Activated T-cell treated with anti-CD3 and anti-CD28 coated beads for 1 hour (primary cell): ENCODE measurements around the gene ATXN1.
"Not testable (repeated sequence)": the region's sequence is repeated elsewhere in the genome, so short reads cannot be mapped to it uniquely, and the experiment has no call there.

ENCODE experiments used
- DNase-seq: peaks from one replicate; pipeline ENCODE4 v3.0.0-alpha.2; 2020; ENCODE audit warnings: low read depth

The ATXN1 gene

GRCh38 chr6:16274483-16274882 lies 486.8 kb downstream of the ATXN1 start:
- DNase-seq, result no peak

GRCh38 chr6:16273256-16273655 lies 488.0 kb downstream of the ATXN1 start:
- DNase-seq, result no peak

- no peak for DNase-seq
Measured at GRCh38 chr6:16272201-16272600, 489.1 kb downstream of the ATXN1 start.

- DNase-seq, result no peak
Measured at GRCh38 chr6:16271428-16271827, 489.8 kb downstream of the ATXN1 start.

GRCh38 chr6:16270178-16270794 lies 491.0 kb downstream of the ATXN1 start:
- DNase-seq, result no peak

GRCh38 chr6:16269442-16270070 lies 491.7 kb downstream of the ATXN1 start:
- not testable (repeated sequence) for DNase-seq

- DNase-seq, result no peak
Measured at GRCh38 chr6:16267428-16268263, 493.6 kb downstream of the ATXN1 start.

- DNase-seq, result no peak
Measured at GRCh38 chr6:16265351-16266341, 495.6 kb downstream of the ATXN1 start.

GRCh38 chr6:16264785-16265184 lies 496.5 kb downstream of the ATXN1 start:
- DNase-seq, result no peak

- not testable (repeated sequence) for DNase-seq
Measured at GRCh38 chr6:16263464-16264099, 497.7 kb downstream of the ATXN1 start.

- DNase-seq, result not testable (repeated sequence)
Measured at GRCh38 chr6:16262773-16263172, 498.5 kb downstream of the ATXN1 start.

- not testable (repeated sequence) for DNase-seq
Measured at GRCh38 chr6:16260602-16261001, 500.7 kb downstream of the ATXN1 start.

- not testable (repeated sequence) for DNase-seq
Measured at GRCh38 chr6:16259604-16260003, 501.7 kb downstream of the ATXN1 start.

- no peak for DNase-seq
Measured at GRCh38 chr6:16258709-16259075, 502.6 kb downstream of the ATXN1 start.

- no peak for DNase-seq
Measured at GRCh38 chr6:16257999-16258708, 503.1 kb downstream of the ATXN1 start.

- DNase-seq, result no peak
Measured at GRCh38 chr6:16256781-16257180, 504.5 kb downstream of the ATXN1 start.

- DNase-seq, result no peak
Measured at GRCh38 chr6:16254535-16254934, 506.7 kb downstream of the ATXN1 start.

GRCh38 chr6:16253399-16254144 lies 507.7 kb downstream of the ATXN1 start:
- DNase-seq, result no peak

GRCh38 chr6:16252686-16253299 lies 508.5 kb downstream of the ATXN1 start:
- DNase-seq, result no peak

GRCh38 chr6:16251706-16252105 lies 509.6 kb downstream of the ATXN1 start:
- DNase-seq, result no peak
